GF-D8 (cell line): ENCODE results near the gene MAGEB2.
"Not testable (repeated sequence)": the region's sequence is repeated elsewhere in the genome, so short reads cannot be mapped to it uniquely, and the experiment has no call there.

Source experiments
- DNase-seq: peaks from one replicate; lab custom pipeline; 2025; lab: John Stamatoyannopoulos, UW

Gene MAGEB2

GRCh38 chrX:30215357-30215843, at the start of gene MAGEB2:
TSS of gene MAGEB2 (plus strand) at chrX:30215563. CDS start at chrX:30218581, 3,018 bp downstream.
- no peak for DNase-seq

DNA sequence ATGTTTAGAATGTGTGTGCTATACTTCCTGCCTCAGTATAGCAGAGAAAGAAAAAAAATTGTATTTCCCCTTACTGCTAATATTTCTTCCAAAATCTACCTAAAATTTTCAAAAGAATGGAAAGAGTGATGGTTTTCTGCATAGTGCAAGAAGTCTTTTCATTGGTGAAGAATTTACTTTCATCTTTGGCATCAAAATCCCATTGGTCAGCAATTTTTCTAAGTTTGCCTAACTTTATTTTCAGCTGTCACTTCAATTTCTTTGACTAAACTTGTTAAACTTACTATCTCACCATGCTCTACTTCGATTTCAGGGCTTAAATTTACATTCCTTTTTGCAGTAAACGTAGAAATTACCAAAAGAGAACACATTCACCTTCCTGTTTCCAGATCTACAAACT, 44.5 kb upstream of the MAGEB2 start:
- no peak for DNase-seq

- DNase-seq: no peak
Measured at GRCh38 chrX:30181353-30181752, 34.0 kb upstream of the MAGEB2 start.

DNA sequence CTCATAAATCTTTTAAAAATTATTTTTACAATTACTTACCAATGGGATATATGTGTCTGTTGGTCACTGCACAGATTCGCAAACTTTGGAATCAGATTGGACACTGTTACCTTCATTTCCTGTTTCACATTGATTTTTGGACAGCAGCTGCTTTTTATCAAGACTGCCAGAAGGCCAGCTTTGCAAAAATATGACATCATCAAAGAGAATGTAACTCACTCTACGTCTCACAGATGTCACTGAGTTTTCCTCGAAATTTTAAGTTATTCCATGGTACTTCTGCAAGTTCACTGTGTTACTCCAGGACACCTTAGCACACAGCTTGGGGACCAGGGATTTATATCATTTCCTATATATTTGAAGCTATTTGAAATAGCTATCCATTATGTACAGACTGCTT, 31.8 kb upstream of the MAGEB2 start:
- no peak for DNase-seq

- no peak for DNase-seq
Measured at GRCh38 chrX:30190426-30190825, 24.9 kb upstream of the MAGEB2 start.

GRCh38 chrX:30193910-30194309, 21.5 kb upstream of the MAGEB2 start:
- not testable (repeated sequence) for DNase-seq

DNA sequence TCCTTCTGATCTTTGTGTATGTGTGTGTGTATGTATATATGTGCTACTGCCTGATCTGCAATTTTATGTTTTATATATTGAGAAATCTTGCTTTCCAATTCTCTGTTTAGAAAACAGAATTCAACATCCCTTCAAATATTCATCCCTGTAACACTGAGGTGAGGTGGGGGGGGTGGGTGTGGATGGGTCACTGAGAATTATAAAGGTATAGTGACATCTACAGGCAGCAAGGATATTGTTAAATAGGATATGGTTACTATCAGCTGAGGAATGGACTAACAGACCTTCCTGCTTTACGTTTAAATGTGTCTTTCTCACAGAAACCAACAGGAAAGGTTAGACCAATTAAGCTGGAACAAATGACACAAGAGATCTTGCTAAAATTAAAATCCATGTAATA, 19.0 kb upstream of the MAGEB2 start:
- DNase-seq: no peak

GRCh38 chrX:30212172-30212571, 3.2 kb upstream of the MAGEB2 start:
- DNase-seq: no peak

DNA sequence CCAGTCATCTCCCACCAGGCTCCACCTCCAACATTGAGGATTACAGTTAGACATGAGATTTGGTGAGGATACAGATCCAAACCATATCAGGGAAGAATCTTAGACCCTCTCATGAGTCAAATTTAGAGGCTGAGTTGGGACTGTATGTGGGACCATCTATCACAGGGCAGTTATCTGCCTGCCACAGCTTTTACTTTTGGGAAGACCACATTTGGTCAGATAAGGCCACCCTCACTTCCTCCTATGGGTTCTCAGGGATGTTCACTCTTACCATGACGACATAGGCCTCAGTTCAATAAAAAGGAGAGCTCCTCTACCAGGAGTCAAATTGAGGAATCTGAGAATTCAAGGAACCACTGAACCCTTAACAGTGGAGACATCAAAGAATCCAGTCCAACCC, 2.1 kb downstream of the MAGEB2 start:
- DNase-seq: no peak

DNA sequence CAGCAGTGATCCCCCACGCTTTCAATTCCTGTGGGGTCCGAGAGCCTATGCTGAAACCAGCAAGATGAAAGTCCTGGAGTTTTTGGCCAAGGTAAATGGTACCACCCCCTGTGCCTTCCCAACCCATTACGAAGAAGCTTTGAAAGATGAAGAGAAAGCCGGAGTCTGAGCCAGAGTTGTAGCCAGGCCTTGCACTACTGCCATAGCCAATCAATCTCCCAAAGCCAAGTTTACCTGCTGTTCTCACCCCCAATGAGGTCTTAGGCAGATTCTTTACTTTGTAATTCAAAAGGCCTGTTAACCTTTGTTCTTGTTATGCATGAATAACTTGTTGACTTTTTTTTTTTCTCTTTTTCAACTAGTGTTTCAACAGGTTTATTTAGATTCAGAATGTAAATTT, 4.0 kb downstream of the MAGEB2 start:
- no peak for DNase-seq

DNA sequence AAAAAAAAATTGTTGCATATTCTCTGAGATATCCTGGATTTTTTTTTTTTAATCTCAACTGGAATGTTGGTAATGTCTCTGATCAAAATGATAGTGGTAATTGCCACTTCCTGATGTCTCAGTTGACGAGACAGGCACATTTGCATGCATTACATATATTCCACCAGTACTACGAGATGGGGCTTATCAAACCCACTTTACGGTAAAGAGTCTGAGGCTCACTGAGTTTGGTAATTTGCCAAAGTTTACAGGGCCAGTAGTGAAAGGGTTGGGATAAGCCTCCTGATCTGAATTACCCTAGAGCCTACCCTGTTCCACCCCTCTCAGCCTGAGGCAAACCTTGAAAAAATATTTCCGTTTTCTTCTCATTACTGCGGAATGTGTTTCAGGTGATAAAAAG, 5.3 kb downstream of the MAGEB2 start:
- DNase-seq: no peak

DNA sequence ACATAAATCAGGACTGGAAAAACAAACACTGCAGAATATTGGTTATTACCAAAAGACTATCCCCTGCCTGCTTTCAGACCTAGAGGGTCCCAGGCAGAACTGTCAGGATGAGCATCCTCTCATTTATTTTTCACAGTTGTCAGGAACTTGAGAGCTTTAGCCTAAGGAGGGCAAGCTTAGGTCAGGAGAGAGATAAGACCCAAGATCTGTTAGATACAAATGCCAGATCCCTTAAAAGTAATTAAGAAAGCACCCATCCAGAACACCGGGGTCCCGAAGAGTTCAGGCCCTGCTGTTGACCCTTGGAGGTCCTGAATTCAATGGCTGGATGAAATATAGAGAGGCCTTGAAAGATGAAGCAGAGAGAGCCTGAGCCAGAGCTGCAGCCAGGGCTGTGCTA, 9.2 kb downstream of the MAGEB2 start:
- DNase-seq: no peak

DNA sequence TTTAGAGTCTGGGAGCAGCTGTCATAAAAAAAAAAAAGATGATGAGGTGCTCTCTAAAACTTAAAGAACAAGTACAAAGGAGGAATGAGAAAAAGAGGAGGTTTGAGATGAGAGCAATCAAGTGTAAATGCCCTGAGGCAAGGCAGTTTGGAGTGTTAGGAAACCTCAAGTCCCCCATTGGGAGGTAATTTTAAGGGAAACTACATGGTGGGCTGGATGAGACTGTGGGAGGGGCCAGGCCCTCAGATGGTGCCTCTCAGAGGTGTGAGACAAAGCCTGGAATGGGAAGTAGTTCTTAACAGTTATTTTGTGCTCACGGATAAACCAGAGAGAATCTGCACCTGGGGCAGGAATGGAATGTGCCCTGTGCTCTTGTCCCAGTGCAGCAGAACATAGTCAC, 13.2 kb downstream of the MAGEB2 start:
- no peak for DNase-seq

- no peak for DNase-seq
Measured at GRCh38 chrX:30230395-30230794, 15.0 kb downstream of the MAGEB2 start, which contains the start of gene MAGEB3. TSS of gene MAGEB3 (plus strand) at chrX:30230657. CDS start at chrX:30235925, 5,268 bp downstream.

DNA sequence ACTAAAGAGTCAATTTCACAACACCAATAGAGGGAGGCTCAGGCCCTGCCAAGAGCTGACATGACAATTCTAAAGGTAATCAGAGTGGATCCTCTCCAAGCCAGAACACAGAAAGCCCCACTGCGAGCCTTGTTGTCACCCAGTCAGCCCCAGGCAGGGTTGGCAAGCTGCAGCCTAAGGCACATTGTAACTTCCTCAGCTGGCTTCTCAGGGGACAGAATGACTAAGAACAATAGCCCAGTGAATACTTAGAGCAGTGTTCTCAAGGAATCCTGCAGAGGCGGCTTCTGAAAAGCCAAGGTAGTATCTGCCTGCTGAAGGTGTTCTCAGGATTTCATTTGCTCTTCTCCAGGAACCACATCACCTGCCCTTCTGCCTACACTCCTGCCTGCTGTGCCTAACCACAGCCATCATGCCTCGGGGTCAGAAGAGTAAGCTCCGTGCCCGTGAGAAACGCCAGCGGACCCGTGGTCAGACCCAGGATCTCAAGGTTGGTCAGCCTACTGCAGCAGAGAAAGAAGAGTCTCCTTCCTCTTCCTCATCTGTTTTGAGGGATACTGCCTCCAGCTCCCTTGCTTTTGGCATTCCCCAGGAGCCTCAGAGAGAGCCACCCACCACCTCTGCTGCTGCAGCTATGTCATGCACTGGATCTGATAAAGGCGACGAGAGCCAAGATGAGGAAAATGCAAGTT, 26.5 kb downstream of the MAGEB2 start, which contains the start of gene MAGEB4:
MAGEB4 (plus strand) TSS at position 277 of the 692 bp plus-strand sequence; CDS start at position 413, 136 bp downstream.
- no peak for DNase-seq

- DNase-seq: no peak
Measured at GRCh38 chrX:30246769-30247489, 31.6 kb downstream of the MAGEB2 start, which contains the start of gene MAGEB1. TSS of gene MAGEB1 (plus strand) at chrX:30247146. CDS start at chrX:30250494, 3,348 bp downstream.

DNA sequence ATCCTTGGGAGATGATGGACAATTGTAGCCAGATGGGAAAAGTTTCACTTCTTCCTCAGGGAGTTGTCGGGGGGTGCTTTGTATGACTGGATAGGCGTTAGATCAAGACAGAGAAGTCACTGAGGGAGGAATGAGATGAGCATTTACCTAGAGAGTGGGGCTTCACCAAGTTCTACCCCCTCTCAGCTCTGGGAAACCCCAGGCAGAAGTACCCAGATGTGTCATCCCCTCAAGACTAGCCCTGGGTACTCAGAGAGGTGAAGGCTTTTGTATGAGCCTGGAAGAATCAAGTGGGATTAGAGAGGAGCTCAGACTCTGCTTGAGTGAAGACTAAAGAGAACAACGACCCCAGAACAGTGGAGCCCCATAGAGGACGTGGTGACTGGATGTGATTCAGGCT, 33.5 kb downstream of the MAGEB2 start:
- DNase-seq: no peak

- DNase-seq: no peak
Measured at GRCh38 chrX:30253257-30253656, 37.9 kb downstream of the MAGEB2 start.

- DNase-seq: no peak
Measured at GRCh38 chrX:30259927-30260326, 44.6 kb downstream of the MAGEB2 start.

DNA sequence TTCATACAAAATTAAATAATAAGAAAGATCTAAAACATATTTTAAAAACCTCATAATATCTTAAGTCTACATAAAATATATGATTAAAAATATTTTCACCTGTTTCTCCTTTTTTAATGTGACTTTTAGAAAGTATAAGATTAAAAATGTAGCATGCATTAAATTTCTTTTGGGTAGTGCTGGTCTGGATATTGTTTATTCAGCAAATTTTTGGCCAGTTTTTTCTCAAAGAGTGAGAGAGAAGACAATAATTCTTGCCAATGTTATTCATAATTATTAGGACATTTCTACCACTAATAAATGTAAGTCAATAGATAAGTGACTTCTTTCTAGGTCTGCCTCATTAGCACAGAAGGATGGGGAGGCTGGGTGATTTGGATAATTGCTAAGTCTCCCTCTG, 45.6 kb downstream of the MAGEB2 start:
- no peak for DNase-seq

DNA sequence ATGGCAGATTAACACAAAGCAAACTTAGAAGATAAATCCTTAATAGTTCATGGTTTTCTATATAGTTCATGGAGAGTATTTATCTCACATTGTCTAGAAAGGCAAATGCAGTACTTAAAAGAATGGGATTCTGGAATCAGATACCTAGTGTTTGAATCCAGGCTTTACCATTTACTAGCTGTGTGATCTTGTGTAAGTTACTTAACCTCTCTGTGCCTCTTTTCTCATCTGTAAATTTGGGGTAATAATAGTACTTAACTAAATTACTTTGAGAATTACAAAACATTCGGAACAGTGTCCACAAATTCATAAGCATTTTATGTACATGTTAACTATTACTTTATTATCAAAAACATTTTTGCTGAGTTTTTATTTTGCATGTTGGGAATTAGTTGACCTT, 47.4 kb downstream of the MAGEB2 start:
- no peak for DNase-seq
